ENCODE results near the gene QRSL1. TPM values are rescaled to one million over a fixed set of nuclear protein-coding genes. Genes with fewer than 3 reads are reported as not detected.
"Not testable (repeated sequence)": the region's sequence is repeated elsewhere in the genome, so short reads cannot be mapped to it uniquely, and the experiment has no call there.

Gene QRSL1
- polyA plus RNA-seq, 3 donors, result 15.7 to 19.1 (median 18.2) TPM

DNA sequence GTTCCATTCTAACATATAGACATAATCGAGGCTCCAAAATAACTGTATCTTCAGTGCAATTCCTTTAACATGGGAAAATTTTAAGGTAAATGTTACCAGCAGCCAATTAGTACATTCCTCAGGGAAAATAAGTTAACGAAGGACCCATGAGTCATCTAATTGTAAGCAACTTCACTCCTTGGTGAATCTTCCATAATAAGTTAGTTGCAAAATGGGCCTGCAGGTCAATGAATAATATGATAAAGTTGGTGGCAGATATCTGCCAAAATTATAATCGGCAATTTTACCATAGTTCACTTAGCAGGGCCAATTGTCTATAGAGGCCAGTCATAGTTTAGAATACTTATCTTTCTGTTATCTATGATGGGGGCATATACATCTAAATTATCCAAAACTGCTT, 42.3 kb downstream of the QRSL1 start:
- DNase-seq (ENCODE audit: low read depth in 3 of 3, low spot score in 2 of 3), result no peak

DNA sequence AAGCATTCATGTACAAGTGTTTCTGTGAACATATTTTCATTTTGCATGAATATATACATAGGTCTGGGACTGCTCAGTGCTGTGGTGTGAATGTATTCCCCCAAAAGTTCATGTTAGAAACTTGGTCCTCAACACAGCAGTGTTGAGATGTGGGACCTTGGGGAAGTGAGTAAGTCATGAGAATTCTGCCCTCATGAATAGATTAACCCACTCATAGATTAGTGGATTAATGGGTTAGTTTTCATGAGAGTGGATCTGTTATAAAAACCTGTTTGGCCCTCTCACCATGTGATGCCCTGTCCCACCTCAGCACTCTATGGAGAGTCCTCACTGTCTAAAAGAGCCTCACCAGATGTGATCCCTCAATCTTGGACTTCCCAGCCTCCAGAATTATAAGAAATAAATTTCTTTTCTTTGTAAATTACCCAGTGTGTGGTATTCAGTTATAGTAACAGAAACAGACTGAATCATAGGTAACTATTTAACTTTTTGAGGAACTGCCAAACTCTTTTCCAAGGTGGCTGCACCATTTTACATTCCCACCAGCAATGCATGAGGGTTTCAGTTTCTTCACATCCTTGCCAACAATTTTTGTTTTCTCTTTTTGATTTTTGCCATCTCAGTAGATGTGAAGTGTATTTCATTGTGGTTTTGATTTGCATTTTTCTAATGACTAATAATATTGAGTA, 45.3 kb downstream of the QRSL1 start:
- DNase-seq (ENCODE audit: low read depth in 3 of 3, low spot score in 2 of 3), result no peak

DNA sequence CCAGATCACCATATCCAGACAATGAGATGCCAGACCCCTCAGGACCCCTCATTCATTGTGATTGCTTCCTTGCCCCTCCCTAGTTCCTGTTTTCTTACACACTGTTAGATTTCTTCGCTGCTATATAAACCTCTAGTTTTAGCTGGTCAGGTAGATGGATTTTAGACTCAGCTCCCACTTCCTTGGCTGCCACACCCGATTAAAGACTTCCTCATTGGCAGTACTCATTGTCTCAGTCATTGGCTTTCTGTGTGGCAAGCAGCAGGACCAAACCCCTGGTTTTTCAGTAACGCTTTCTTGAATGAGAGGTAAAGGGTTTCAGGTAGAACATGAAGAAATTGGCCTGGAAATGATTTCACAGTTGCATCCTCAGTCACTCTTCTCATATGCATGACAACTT, 47.9 kb downstream of the QRSL1 start:
- no peak for DNase-seq (ENCODE audit: low read depth in 3 of 3, low spot score in 2 of 3)

GRCh38 chr6:106684011-106684410, 54.6 kb downstream of the QRSL1 start:
- no peak for DNase-seq (ENCODE audit: low read depth in 3 of 3, low spot score in 2 of 3)

- DNase-seq (ENCODE audit: low read depth in 3 of 3, low spot score in 2 of 3), result no peak
Measured at GRCh38 chr6:106685833-106686232, 56.5 kb downstream of the QRSL1 start.

GRCh38 chr6:106688177-106688951, 59.0 kb downstream of the QRSL1 start:
- DNase-seq (ENCODE audit: low read depth in 3 of 3, low spot score in 2 of 3), result no peak

DNA sequence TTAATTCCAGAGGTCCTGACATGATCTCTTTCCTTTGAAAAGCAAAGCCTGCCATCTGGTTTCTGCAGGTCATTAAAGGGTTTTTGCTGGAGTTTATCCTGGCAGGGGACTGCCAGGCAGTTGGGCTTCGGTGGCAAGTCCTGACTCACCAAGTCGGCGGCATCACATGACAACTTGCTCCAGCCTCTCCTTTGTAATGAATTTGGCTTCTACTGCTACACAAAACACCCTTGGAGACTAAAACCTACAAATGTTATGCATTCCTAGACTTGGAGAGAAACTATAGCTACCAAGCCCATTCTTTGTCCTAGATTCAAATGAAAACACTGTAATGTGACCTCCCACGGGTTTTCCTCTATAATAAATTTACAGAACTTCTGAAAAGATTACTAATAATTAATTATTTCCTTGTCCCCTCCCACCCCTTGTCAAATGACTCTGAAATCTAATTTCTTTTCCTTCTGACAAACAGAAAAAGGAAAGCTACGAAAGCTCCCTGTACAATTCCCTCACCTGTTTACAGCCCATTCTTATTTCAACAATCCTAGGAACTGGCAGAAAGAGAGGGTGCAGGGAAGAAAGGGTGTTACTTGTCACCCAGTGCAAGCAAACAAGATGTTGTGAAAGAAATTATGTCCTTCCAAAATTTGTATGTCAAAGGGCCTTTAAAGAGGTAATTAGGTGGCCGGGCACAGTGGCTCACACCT, 62.9 kb downstream of the QRSL1 start:
- DNase-seq (ENCODE audit: low read depth in 3 of 3, low spot score in 2 of 3), result no peak

DNA sequence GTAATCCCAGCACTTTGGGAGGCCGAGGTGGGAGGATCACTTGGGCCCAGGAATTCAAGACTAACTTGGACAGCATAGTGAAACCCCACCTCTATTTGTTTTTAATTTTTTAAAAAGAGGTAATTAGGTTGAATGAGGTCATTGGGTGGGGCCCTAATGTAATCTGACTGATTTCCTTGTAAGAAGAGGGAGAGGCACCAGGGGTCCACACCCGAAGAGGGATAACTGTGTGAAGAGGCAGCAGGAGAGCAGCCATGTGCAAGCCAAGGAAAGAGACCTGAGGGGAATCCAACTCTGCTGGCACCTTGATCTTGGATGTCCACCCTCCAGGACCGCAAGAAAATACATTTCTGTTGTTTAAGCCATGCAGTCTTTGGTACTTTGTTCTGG, 63.4 kb downstream of the QRSL1 start:
- DNase-seq (ENCODE audit: low read depth in 3 of 3, low spot score in 2 of 3), result no peak

DNA sequence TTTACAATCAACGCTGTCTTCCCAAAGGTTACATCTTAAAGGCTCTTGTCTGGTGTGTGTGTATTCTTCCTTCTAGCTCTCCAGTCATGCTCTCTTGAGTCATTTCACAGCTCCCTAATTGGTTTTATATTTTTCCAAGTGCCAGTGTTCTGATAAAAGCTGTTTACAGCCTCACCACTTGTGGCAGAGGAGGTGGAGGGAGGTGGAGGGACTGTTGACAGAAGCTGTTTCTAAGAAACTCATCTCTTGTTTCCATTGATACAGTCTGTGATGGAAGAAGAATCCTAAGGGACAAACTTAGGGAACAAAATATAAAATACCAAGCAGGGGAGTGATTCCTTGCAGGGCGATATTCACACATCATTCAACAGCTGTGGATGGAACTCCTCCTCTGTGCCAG, 64.0 kb downstream of the QRSL1 start:
- no peak for DNase-seq (ENCODE audit: low read depth in 3 of 3, low spot score in 2 of 3)

DNA sequence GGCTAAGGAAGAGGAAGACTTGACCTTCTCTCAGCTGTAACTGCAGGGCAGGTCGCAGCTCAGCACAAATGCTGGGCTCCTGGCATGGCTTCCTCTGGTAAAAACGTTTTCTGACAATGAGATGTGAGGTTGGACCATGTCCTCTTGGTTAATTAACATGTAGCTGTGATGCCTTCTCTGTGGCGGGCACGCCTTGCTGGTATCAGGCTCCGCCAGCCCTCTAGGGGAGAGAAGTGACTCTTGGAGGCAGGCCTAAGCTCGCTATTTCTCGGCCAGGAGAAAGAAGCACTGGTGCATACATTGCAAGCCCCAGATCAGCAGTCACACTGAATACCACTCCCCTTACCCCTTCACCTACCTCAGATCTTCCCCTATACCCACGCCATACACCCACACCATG, 65.0 kb downstream of the QRSL1 start:
- DNase-seq (ENCODE audit: low read depth in 3 of 3, low spot score in 2 of 3), result no peak

DNA sequence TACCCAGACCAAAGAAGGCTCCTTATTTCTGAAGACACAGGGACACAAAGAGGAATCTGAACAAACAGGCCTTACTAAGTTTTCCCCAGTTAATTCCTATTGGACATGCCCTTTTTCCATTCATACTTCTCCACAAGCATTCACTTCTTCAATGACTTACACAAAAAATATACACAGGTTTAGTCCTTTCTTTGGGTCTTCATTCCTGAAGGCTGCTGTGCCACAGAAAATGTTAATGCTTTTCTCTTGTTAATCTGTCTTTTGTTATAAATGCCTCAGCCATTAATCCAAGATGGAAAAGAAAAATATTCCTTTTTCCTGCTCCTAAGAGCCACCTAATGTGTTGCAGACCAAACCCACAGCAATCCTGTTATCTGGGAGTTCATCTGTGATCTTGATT, 71.2 kb downstream of the QRSL1 start:
- no peak for DNase-seq (ENCODE audit: low read depth in 3 of 3, low spot score in 2 of 3)

DNA sequence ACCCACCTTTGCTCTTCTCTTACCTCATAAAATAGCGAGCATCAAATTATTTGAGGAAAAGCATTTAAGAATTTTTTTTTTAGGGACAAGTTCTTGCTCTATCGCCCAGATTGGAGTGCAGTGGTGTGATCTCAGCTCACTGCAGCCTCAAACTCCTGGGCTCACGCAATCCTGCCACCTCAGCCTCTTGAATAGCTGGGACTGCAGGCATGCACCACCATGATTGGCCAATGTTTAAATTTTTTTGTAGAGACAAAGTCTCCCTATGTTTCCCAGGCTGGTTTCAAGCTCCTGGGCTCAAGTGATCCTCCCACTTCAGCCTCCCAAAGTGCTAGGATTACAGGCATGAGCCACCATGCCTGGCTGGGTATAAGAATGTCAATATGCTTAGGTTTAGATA, 71.8 kb downstream of the QRSL1 start:
- not testable (repeated sequence) for DNase-seq (ENCODE audit: low read depth in 3 of 3, low spot score in 2 of 3)

DNA sequence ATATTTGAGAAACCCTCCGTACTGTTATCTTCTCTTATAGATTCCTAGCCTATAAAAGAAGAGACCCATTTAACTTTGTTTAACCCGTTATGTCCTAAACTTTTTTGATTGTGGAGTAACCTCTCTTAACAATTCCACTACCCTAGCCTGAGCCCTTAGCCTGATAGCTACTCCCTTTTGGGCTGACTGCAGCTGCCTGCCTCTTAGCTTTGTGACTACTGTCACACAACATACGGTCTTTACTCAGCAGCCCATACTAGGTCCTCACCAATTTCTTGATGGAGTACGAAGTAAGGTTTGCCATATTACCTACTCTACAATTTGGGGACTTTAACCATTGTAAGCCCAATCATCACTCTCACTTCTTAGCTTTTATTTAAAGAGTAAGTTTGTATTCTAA, 72.7 kb downstream of the QRSL1 start:
- DNase-seq (ENCODE audit: low read depth in 3 of 3, low spot score in 2 of 3), result no peak

GRCh38 chr6:106702451-106703110, 73.2 kb downstream of the QRSL1 start:
- no peak for DNase-seq (ENCODE audit: low read depth in 3 of 3, low spot score in 2 of 3)

- no peak for DNase-seq (ENCODE audit: low read depth in 3 of 3, low spot score in 2 of 3)
Measured at GRCh38 chr6:106704327-106704726, 74.9 kb downstream of the QRSL1 start.

GRCh38 chr6:106705156-106705555, 75.8 kb downstream of the QRSL1 start:
- no peak for DNase-seq (ENCODE audit: low read depth in 3 of 3, low spot score in 2 of 3)

DNA sequence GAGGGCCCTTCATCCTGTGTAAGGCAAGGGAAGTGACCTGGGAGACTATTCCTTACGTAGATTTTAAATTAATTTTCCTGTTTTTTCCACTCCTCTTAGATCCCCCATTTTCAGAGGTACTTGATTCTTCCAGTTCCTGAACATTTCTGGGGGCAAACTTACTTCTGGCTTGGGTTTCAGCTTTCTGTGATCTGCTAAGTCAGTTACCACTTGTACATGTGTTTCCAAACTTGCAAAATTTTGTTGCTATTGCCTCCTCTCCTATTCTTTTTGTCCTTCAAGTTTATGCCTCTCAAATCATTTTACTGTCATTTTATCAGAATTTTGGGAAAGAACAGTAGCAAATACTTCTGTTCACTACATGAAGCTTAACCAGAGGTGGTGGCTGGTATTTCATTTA, 81.2 kb downstream of the QRSL1 start:
- DNase-seq (ENCODE audit: low read depth in 3 of 3, low spot score in 2 of 3), result no peak

DNA sequence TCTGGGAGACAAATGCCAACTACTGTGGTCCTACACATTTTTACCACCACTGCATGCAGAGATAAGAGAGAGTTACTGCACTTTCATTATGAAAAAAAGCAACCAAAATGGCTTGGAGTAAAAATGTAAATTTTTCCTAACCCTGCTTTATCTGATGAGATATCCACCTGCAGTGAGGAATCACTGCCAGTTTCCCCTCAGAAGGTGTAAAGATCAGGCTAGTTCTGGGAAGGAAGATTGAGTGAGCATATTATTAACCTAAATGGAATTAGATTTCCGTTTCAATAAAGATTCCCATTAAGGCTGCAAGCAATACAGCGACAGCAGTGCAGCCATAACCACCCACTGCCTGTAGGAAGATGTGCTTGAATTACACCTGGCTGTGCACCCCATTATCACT, 84.9 kb downstream of the QRSL1 start:
- DNase-seq (ENCODE audit: low read depth in 3 of 3, low spot score in 2 of 3), result no peak

GRCh38 chr6:106715922-106716321, 86.5 kb downstream of the QRSL1 start:
- DNase-seq (ENCODE audit: low read depth in 3 of 3, low spot score in 2 of 3), result no peak

GRCh38 chr6:106716966-106717365, 87.6 kb downstream of the QRSL1 start:
- DNase-seq (ENCODE audit: low read depth in 3 of 3, low spot score in 2 of 3), result no peak
